Thoracic aorta (tissue), 2 donors: Measurements from ENCODE around the gene TSGA10. TPM values are rescaled to one million over a fixed set of nuclear protein-coding genes. Genes with fewer than 3 reads are reported as not detected.

Experiments
- ATAC-seq: fragments of 150-250 bp; one replicate; pipeline ENCODE4 v1.8.0; 2017; ENCODE audit warnings: low read depth; ENCODE audit not compliant: insufficient number of reproducible peaks, low FRiP score
- DNase-seq: peaks from one replicate; pipeline ENCODE4 v3.0.0-alpha.2; 2020; ENCODE audit warnings: low spot score
- H3K27ac ChIP-seq, 2 donors: fragments of 200-600 bp; sonication (generic); 1 replicate in 1 of 2; 2 replicates in 1 of 2; pipeline ENCODE4 v1.5.1; 2016; ENCODE audit warnings: mild to moderate bottlenecking in 2 of 2, moderate library complexity in 2 of 2
- H3K27me3 ChIP-seq: fragments of 200-600 bp; sonication (generic); replicated peaks from 2 replicates; pipeline ENCODE4 v1.6.0; 2016; ENCODE audit warnings: mild to moderate bottlenecking; ENCODE audit not compliant: insufficient read depth
- H3K36me3 ChIP-seq: fragments of 200-600 bp; sonication (generic); one replicate; pipeline ENCODE4 v1.5.1; 2016
- H3K4me1 ChIP-seq, 2 donors: fragments of 200-600 bp; sonication (generic); 1 replicate in 1 of 2; 2 replicates in 1 of 2; pipeline versions ENCODE4 v1.5.1 to v1.6.0; 2016; ENCODE audit warnings: low read depth in 2 of 2, mild to moderate bottlenecking in 1 of 2; ENCODE audit not compliant: control insufficient read depth in 1 of 2
- H3K4me3 ChIP-seq: fragments of 200-600 bp; sonication (generic); 2 replicates; pipeline ENCODE4 v1.5.1; 2016; ENCODE audit warnings: mild to moderate bottlenecking
- H3K9me3 ChIP-seq: fragments of 200-600 bp; sonication (generic); 2 replicates; pipeline ENCODE4 v1.5.1; 2016
- total RNA-seq, 2 donors: library from RNA; depleted of rRNA; stranded (reverse); fragments of >200 nt; gene quantifications; one replicate each; pipeline versions ENCODE4 v1.1.0 to v1.2.3, GENCODE V29; 2016
- TF ChIP-seq, protein P1 (sequence below): fragments of 200-600 bp; sonication (generic); IDR thresholded peaks from one replicate; pipeline ENCODE4 v1.5.1; 2019; ENCODE audit warnings: antibody characterized with exemption

Gene TSGA10
- total RNA-seq, 2 donors from 2014 or later = 0.68 to 8.8 TPM

DNA sequence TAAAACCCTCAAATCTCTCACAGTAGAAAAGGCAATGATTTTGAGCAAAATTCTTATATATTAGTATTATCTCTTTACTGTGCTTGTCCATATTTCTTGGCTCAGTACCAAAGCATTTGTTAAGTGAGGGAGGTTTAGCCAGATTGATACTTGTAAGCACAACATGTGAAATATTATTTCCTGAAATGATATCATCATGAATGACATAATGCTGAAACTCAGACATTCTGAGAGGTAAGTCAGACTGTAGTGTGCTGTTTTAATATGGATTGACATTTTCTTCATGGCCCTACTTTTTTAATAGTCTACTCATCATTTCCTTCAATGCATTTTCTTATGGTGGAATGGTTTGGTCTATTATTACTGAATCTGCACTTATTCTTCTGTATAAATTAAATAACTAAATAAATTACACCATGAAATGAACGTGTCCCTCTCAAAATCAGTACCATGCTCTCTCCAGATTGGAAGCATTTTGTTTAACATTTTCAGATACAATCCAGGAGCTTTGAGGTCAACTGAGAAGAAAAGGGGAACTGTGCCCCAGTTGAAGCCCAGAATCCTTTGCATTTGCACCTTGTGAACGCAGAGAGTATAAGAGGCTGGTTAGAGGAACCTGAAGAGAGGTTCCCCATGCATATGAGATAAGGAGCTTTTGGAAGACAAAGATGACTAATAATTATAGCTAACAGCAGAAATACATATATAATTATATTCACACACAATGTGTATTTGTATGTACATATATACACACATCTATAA, 168.7 kb downstream of the TSGA10 start:
- Histone ChIP-seq H3K9me3 (no peaks in the 10 kb centered on the region), H3K27ac (no peak overlapping the region), H3K4me1 (no peaks in the 10 kb centered on the region), H3K4me3 (no peak overlapping the region), H3K27me3 (no peaks in the 10 kb centered on the region), H3K36me3 (no peaks in the 10 kb centered on the region)
- TF ChIP-seq, protein P1, sequence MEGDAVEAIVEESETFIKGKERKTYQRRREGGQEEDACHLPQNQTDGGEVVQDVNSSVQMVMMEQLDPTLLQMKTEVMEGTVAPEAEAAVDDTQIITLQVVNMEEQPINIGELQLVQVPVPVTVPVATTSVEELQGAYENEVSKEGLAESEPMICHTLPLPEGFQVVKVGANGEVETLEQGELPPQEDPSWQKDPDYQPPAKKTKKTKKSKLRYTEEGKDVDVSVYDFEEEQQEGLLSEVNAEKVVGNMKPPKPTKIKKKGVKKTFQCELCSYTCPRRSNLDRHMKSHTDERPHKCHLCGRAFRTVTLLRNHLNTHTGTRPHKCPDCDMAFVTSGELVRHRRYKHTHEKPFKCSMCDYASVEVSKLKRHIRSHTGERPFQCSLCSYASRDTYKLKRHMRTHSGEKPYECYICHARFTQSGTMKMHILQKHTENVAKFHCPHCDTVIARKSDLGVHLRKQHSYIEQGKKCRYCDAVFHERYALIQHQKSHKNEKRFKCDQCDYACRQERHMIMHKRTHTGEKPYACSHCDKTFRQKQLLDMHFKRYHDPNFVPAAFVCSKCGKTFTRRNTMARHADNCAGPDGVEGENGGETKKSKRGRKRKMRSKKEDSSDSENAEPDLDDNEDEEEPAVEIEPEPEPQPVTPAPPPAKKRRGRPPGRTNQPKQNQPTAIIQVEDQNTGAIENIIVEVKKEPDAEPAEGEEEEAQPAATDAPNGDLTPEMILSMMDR = no peak
- DNase-seq (no peak), ATAC-seq (no peak)

DNA sequence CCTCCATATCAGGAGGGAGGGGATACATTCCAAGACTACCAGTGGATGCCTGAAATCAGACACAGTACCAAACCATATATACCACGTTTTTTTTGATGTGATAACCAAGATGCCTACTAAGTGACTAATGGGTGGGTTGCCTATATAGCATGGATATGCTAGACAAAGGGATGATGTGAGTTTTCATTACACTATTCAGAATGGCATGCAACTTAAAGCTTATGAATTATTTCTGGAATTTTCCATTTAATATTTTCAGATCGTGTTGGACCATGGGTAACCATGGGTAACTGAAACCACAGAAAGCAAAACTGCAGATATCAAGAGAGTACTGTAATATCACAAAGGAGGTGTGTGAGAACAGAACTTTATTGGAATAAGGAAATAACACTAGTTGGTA, 179.1 kb downstream of the TSGA10 start:
- Histone ChIP-seq H3K9me3 (peaks cover 15% of the 10 kb centered on the region), H3K27ac (no peak overlapping the region), H3K27me3 (no peaks in the 10 kb centered on the region), H3K36me3 (no peaks in the 10 kb centered on the region), H3K4me3 (no peak overlapping the region), H3K4me1 (no peaks in the 10 kb centered on the region)
- DNase-seq (no peak), ATAC-seq (no peak)
- TF ChIP-seq, protein P1 = no peak

DNA sequence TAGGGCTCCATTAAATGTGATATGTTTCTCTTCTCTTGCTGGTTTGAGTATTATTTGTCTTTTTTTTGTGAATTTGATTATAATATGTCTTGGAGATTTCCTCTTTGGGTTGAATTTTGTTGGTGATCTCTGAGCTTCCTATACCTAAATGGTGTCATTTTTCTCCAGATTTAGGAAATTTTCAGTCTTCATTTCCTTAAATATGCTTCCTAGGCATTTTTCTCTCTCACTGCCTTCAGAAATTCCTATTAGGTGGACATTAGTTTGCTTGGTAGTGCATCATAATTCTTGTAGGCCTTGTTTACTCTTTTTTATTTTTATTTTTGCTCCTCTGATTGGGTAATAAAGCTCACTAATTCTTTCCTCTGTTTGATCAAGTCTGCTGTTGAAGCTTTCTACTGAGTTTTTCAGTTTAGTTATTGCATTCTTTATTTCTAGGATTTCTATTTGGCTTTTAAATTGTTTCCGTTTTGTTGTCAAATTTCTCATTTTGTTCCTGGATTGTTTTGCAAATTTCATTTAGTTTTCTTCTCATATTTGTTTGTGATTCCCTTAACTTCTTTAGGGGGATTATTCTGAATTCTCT, 182.1 kb downstream of the TSGA10 start:
- H3K27ac ChIP-seq = no peak overlapping the region
- ATAC-seq (no peak), DNase-seq (no peak)
- H3K4me3 ChIP-seq = no peak overlapping the region
- H3K27me3 ChIP-seq = no peaks in the 10 kb centered on the region
- TF ChIP-seq, protein P1 = no peak
- no peaks in the 10 kb centered on the region for H3K36me3 ChIP-seq
- H3K9me3 ChIP-seq = peaks cover 24% of the 10 kb centered on the region
- H3K4me1 ChIP-seq = no peaks in the 10 kb centered on the region

DNA sequence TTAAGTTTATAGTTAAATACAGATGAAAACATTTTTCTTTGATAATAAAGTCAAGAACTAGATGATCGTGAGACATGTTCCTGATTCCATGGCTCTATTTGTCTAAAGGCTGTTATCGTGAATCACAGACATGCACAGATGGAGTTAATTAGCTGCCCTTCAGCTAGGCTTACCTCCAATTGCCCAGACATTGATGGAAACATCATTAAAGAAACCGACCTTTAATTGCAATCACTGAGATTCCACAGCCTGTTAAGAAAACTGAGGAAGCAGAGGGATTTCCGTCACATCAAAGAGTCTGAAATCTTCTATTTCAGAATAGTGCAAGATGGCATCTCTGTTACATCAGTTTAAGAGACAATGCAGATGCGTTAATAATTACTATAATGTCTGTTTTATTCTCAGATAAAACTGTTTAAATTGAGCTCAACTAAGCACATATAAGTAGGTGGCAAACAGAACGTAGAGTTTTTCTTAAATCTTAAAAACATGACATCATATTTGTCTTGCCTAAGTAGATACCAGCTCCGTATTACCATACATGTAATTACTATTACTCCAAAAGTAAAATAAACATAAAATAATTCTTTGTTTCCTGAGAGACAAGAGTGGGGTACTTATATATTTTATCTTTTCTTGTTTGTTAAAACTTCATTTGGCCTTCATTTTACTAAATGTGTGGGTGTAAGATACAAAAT, 194.8 kb downstream of the TSGA10 start:
- Histone ChIP-seq H3K4me3 (no peak overlapping the region), H3K4me1 (no peaks in the 10 kb centered on the region), H3K27me3 (no peaks in the 10 kb centered on the region), H3K27ac (no peak overlapping the region), H3K36me3 (no peaks in the 10 kb centered on the region), H3K9me3 (no peaks in the 10 kb centered on the region)
- ATAC-seq (no peak), DNase-seq (no peak)
- TF ChIP-seq, protein P1 = no peak

DNA sequence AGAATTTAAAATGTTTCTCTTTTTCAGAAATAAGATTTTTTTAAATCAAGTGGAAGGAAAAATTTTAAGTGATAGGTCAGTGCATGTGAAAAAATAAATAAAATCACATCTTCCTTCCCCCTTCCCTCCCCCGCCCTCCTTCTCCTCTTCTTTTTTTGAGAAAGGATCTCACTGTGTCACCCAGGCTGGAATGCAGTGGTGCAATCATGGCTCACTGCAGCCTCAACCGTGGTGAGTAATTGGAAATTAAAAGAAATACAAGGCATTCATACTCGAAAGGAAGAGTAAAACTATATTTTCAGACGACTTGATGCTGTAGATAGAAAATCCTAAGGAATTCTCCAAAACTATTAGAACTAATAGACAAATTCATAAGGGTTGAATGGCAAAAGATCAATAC, 201.8 kb downstream of the TSGA10 start:
- DNase-seq = no peak
- no peak overlapping the region for H3K27ac ChIP-seq
- H3K27me3 ChIP-seq = no peaks in the 10 kb centered on the region
- TF ChIP-seq, protein P1 = no peak
- no peak overlapping the region for H3K4me3 ChIP-seq
- no peaks in the 10 kb centered on the region for H3K9me3 ChIP-seq
- no peak for ATAC-seq
- no peaks in the 10 kb centered on the region for H3K4me1 ChIP-seq
- no peaks in the 10 kb centered on the region for H3K36me3 ChIP-seq
